Hepatocyte (in vitro differentiated cells): ENCODE results near the gene HYAL3.

Source experiments
- CTCF ChIP-seq: fragments of 200-600 bp; sonication (generic); IDR thresholded peaks from 2 replicates; pipeline ENCODE4 v1.5.1; 2016; ENCODE audit warnings: antibody characterized with exemption, mild to moderate bottlenecking; ENCODE audit not compliant: poor library complexity
- EZH2 ChIP-seq: fragments of 200-600 bp; sonication (generic); IDR thresholded peaks from 2 replicates; pipeline ENCODE4 v1.6.1; 2016; ENCODE audit warnings: antibody characterized with exemption, mild to moderate bottlenecking, borderline replicate concordance
- EZH2phosphoT487 ChIP-seq: fragments of 200-600 bp; sonication (generic); IDR thresholded peaks from one replicate; pipeline ENCODE4 v1.6.1; 2018; ENCODE audit warnings: antibody characterized with exemption, mild to moderate bottlenecking, low read depth, moderate library complexity; ENCODE audit not compliant: unreplicated experiment, severe bottlenecking

DNA sequence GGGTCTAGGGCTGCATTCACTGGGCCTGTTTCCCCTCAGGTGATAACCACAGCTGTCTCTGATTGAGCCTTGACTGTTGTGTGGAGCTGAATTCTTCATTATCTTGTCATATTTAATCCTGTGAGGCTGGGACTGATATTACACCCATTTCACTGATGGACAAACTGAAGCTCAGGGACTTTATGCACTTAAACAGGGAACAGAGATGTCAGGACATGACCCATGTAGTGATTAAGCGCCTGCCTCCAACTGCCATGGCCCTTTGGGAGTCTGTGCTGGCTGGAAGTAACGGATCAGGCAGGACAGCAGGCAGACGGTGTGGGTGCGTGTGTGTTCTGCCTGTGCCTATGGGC lies 55.7 kb downstream of the HYAL3 start:
- TF ChIP-seq CTCF (no peak), EZH2phosphoT487 (no peak), EZH2 (no peak)
